Measurements from ENCODE around the gene DSCAM. TPM values are rescaled to one million over a fixed set of nuclear protein-coding genes. Genes with fewer than 3 reads are reported as not detected.

DSCAM gene
- total RNA-seq, 1 donor from 2014 or later = not detected

DNA sequence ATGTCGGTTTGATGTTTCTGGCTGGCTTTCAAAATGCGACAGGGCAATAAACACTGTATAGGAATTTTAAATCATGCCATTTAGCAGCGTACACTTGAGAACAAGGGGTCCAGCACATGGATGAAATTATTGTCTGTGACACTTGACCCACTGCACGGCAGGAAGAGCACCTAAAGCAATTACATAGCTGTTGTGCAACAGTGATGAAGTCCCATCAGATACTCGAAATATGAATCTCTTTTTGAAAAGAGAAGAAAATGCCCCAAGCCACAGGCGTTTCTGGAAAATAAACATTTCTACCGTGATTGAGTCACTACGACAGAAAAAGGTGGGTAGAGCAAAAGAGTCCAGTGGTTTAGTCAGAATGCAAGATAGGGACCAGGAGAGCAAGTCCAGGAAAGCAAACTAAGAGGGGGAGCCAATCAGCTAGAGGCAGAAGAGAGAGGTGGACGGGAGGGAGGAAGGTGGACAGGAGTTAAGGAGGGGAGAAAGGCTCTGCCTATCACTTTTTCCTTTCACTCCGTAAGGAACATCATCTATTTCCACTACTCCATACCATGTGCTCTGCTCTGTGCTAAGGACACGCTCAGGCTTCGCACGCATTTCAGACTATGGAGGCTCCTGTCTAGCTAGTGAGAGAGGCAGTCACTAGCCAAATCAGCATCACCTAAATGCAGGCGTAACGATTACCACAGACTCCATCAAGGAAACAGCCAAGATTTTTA is 6.4 kb downstream of the DSCAM start:
- DNase-seq (ENCODE audit: low read depth in 2 of 2) = no peak

DNA sequence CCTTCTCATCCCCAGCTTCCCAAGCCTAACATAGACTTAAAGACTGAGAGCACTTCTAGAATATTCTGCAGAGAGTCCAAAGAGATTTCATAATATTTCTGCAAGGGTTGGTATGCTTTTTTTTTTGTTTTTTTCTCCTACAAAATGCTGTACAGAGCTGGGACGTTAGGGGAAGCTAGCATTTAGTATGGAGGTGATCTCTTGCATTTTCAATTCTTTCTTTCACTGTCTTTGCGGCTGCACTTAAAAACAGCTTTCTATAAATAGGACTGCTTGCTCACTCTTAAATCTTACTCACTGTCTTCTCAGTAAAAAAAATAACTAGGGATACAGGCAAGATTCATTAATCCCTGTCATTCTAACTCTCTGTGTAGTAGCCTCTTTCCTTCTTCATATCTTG is 7.4 kb downstream of the DSCAM start:
- no peak for DNase-seq (ENCODE audit: low read depth in 2 of 2)

- DNase-seq (ENCODE audit: low read depth in 2 of 2) = no peak
These were observed 9.5 kb downstream of the DSCAM start for GRCh38 chr21:40837456-40837855.

GRCh38 chr21:40835184-40835694 is 11.7 kb downstream of the DSCAM start:
- DNase-seq (ENCODE audit: low read depth in 2 of 2) = no peak

- DNase-seq (ENCODE audit: low read depth in 2 of 2) = no peak
These were observed 13.8 kb downstream of the DSCAM start for GRCh38 chr21:40833184-40833583.

DNA sequence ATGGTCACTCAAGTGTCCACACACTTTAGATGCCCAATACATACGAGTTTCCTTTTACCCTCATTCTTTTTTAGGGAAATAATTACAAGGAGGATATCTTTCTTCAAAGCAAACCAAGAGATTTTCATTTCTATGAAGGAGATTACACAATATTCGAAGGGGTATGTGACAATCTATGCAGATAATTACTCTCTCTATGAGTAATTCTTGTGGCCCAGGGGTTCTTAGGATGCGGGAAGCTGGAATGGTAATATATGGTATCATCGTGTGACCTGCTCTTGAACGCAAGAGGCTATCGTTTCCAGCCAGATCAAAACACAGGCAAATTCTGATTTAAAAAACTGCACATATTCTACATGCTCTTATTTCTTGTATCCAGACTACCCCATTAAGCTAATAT is 14.6 kb downstream of the DSCAM start:
- no peak for DNase-seq (ENCODE audit: low read depth in 2 of 2)

GRCh38 chr21:40830836-40831235 is 16.1 kb downstream of the DSCAM start:
- DNase-seq (ENCODE audit: low read depth in 2 of 2) = no peak

GRCh38 chr21:40829791-40830190 is 17.2 kb downstream of the DSCAM start:
- DNase-seq (ENCODE audit: low read depth in 2 of 2) = no peak

- no peak for DNase-seq (ENCODE audit: low read depth in 2 of 2)
These were observed 17.6 kb downstream of the DSCAM start for GRCh38 chr21:40829308-40829707.

GRCh38 chr21:40827509-40827908 is 19.4 kb downstream of the DSCAM start:
- DNase-seq (ENCODE audit: low read depth in 2 of 2) = no peak

- no peak for DNase-seq (ENCODE audit: low read depth in 2 of 2)
These were observed 27.7 kb downstream of the DSCAM start for GRCh38 chr21:40819071-40819900.

DNA sequence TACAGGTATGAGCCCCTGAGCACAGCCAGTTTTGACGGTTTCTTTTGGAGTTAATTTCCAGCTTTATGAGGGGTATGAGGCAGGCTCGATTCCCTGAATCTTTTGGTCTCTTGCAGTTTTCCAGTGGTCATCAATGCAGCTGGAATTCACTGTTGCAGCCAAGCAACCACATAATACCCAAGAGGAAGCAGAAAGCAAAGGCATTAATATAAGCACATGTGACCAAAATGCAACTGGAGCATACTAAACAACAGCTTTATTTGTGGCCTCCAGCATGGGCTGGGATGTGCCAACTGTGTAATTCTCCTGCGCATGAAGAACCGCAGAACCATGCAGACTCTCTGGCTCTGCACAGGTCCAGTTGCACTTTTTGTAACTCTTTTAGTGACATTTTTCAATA is 33.0 kb downstream of the DSCAM start:
- DNase-seq (ENCODE audit: low read depth in 2 of 2) = no peak

GRCh38 chr21:40809673-40810197 is 37.2 kb downstream of the DSCAM start:
- DNase-seq (ENCODE audit: low read depth in 2 of 2) = no peak

- no peak for DNase-seq (ENCODE audit: low read depth in 2 of 2)
These were observed 43.9 kb downstream of the DSCAM start for GRCh38 chr21:40803101-40803500.

GRCh38 chr21:40800126-40800525 is 46.8 kb downstream of the DSCAM start:
- DNase-seq (ENCODE audit: low read depth in 2 of 2) = no peak

- no peak for DNase-seq (ENCODE audit: low read depth in 2 of 2)
These were observed 49.1 kb downstream of the DSCAM start for GRCh38 chr21:40797891-40798290.

- no peak for DNase-seq (ENCODE audit: low read depth in 2 of 2)
These were observed 49.5 kb downstream of the DSCAM start for GRCh38 chr21:40797410-40797809.

DNA sequence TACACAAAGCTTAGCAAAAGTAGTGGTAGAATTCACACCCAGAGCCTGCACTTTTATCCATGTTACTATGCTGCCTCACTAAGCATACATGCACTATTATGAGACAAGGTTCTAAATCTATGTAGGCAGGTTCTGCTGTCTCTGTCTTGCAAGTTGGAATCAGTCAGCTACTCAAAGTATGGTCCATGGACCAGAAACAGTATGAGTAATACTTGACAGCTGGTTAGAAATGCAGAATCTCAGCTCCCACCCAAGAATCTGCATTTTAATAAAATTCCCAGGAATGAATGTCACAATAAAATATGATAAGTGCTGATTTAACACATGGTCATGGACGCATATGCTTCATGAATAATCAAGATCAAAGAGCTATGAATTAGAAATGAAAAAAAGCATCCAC is 50.5 kb downstream of the DSCAM start:
- no peak for DNase-seq (ENCODE audit: low read depth in 2 of 2)

- no peak for DNase-seq (ENCODE audit: low read depth in 2 of 2)
These were observed 51.6 kb downstream of the DSCAM start for GRCh38 chr21:40795313-40795712.

- no peak for DNase-seq (ENCODE audit: low read depth in 2 of 2)
These were observed 54.1 kb downstream of the DSCAM start for GRCh38 chr21:40792691-40793456.

- DNase-seq (ENCODE audit: low read depth in 2 of 2) = no peak
These were observed 58.3 kb downstream of the DSCAM start for GRCh38 chr21:40788635-40789034.

GRCh38 chr21:40783404-40783803 is 63.6 kb downstream of the DSCAM start:
- DNase-seq (ENCODE audit: low read depth in 2 of 2) = no peak

Measured in dermis microvascular lymphatic vessel endothelial cell (primary cell).